Gastroesophageal sphincter (tissue), 4 donors: ENCODE measurements around the gene LMF2. TPM values are rescaled to one million over a fixed set of nuclear protein-coding genes. Genes with fewer than 3 reads are reported as not detected.

ENCODE experiments used
- ATAC-seq: fragments of 150-250 bp; one replicate; pipeline ENCODE4 v1.9.1; 2016; ENCODE audit warnings: mild to moderate bottlenecking, moderate library complexity
- H3K27ac ChIP-seq, 4 donors: fragments of 200-600 bp; sonication (generic) in 3 of 4; 1 replicate in 3 of 4; 2 replicates in 1 of 4; pipeline ENCODE4 v1.5.1; 2016 to 2019
- H3K27me3 ChIP-seq: fragments of 200-600 bp; sonication (generic); one replicate; pipeline ENCODE4 v1.5.1; 2019
- H3K36me3 ChIP-seq, 2 donors: fragments of 200-600 bp; sonication (generic); one replicate each; pipeline ENCODE4 v1.5.1; 2019; ENCODE audit warnings: control low read depth in 1 of 2
- H3K4me1 ChIP-seq, 3 donors: fragments of 200-600 bp; sonication (generic); 1 replicate in 2 of 3; 2 replicates in 1 of 3; pipeline ENCODE4 v1.5.1; 2016 to 2019; ENCODE audit warnings: control low read depth in 2 of 3
- H3K4me3 ChIP-seq, 2 donors: fragments of 200-600 bp; sonication (generic); one replicate each; pipeline ENCODE4 v1.5.1; 2019; ENCODE audit warnings: mild to moderate bottlenecking in 1 of 2, moderate library complexity in 1 of 2
- H3K9me3 ChIP-seq, 3 donors: fragments of 200-600 bp; sonication (generic); one replicate each; pipeline ENCODE4 v1.5.1; 2017 to 2019; ENCODE audit warnings: control low read depth in 2 of 3
- EP300 ChIP-seq: sonication (generic); formaldehyde crosslinking; IDR thresholded peaks from one replicate; pipeline ENCODE4 v1.6.1; 2017; ENCODE audit warnings: antibody characterized with exemption, mild to moderate bottlenecking
- POLR2A ChIP-seq, 2 donors: fragments of 450-650 bp; IDR thresholded peaks; one replicate each; pipeline ENCODE4 v1.6.1; 2017; ENCODE audit warnings: antibody characterized with exemption in 2 of 2, mild to moderate bottlenecking in 2 of 2, moderate library complexity in 1 of 2
- POLR2AphosphoS5 ChIP-seq: sonication (generic); formaldehyde crosslinking; IDR thresholded peaks from one replicate; pipeline ENCODE4 v1.6.1; 2017; ENCODE audit warnings: antibody characterized with exemption
- WGBS, 2 donors: methylation state at CpG; one replicate each; pipeline ENCODE4 v1.1.5; 2018; ENCODE audit warnings: low coverage in 1 of 2; 5-methylcytosine and 5-hydroxymethylcytosine counted together
- total RNA-seq, 4 donors: library from RNA; depleted of rRNA; stranded (reverse); fragments of >200 nt; gene quantifications; one replicate each; pipeline ENCODE4 v1.1.0, GENCODE V29; 2016
- TF ChIP-seq, protein P1 (sequence below), 4 experiments: fragments of 200-600 bp in 2 of 4; fragments of 450-650 bp in 2 of 4; sonication (generic) in 1 of 4; IDR thresholded peaks; one replicate each; pipeline ENCODE4 v1.5.1; 2017 to 2019; ENCODE audit warnings: antibody characterized with exemption in 4 of 4, mild to moderate bottlenecking in 2 of 4, moderate library complexity in 2 of 4

The LMF2 gene
- total RNA-seq, 4 donors from 2014 or later, result 35.5 to 58.4 (median 45.1) TPM

DNA sequence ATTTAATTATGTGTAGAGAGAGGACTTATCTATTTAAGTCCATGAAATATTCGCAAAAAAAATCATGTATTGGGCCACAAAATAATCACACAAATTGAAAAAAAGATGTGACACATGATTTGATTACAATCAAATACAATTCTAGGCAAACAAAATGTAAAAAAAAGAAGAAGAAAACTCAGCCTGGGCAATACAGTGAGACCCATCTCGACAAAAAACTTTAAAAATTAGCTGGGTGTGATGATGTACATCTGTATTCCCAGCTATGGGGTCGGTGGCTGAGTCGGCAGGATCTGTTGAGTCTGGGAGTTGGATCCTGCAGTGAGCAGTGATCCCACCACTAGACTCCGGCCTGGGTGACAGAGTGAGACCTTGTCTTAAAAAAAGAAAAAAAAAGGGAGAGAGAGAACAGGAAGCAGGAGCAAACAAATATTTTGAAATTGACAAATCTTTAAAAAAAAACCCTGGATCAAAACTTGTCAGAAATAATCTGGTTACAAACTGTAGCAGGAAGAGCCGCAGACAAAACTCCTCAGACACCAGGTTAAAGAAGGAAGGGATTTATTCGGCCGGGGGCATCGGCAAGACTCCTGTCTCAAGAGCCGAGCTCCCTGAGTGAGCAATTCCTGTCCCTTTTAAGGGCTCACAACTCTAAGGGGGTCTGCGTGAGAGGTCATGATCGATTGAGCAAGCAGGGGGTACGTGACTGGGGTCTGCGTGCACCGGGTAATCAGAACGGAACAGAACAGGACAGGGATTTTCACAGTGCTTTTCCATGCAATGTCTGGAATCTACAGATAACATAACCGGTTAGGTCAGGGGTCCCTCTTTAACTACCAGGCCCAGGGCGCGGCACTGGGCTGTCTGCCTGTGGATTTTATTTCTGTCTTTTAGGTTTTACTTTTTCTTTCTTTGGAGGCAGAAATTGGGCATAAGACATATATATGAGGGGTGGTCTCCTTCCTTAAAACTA is 25.6 kb upstream of the LMF2 start:
- no peaks in the 10 kb centered on the region for H3K36me3 ChIP-seq
- H3K9me3 ChIP-seq, result no peaks in the 10 kb centered on the region
- WGBS, 2 donors, result 68 to 78% methylated on average over 16 to 18 of the region's 19 CpGs
- no peak for TF ChIP-seq EP300
- peaks cover 0 to 45% (median 19%) of the 10 kb centered on the region in 3 donors for H3K4me1 ChIP-seq
- peak overlapping the region in 2 of 4 donors; percentile 85 to 88 for H3K27ac ChIP-seq
- H3K4me3 ChIP-seq, result peak overlapping the region in 1 of 2 donors; percentile 63
- H3K27me3 ChIP-seq, result peaks cover 91% of the 10 kb centered on the region
- ATAC-seq, result no peak

DNA sequence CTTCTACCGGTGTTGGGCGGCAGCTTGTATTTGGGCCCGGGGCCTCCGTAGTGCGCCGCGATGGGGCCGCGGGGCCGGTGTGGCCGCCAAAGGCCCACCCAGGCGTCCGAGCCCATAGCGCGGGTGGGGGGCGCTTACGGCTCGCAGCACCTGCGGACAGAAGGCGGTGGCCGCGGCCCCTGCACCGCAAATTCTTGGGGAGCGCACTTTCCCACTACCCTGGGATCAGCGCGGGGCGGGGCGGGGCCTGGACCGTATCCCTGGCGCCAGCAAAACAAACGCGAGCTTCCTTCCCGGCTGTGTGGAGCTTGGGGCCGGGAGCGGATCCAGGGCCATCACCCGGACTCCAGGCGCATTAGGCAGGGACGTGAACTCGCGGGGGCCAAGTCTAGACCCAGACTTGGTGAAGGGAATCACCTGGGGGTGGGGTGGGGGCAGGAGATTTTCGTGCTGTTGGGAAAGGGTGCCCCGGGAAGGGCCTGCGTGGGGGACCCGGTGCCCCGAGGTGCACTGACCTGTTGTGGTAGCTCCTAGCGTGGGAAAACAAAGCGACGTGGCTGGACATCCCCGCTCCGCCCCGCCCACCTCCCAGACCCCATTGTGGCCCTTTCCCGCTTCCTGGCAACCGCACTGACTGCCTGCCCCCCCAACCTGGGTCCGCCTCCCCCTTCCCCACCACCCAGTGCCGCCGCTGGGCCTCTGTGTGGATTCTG is 24.6 kb upstream of the LMF2 start:
- peak; percentile 8 to 24 for TF ChIP-seq POLR2A (IDR thresholded peaks at IDR 0.05)
- TF ChIP-seq, protein P1, sequence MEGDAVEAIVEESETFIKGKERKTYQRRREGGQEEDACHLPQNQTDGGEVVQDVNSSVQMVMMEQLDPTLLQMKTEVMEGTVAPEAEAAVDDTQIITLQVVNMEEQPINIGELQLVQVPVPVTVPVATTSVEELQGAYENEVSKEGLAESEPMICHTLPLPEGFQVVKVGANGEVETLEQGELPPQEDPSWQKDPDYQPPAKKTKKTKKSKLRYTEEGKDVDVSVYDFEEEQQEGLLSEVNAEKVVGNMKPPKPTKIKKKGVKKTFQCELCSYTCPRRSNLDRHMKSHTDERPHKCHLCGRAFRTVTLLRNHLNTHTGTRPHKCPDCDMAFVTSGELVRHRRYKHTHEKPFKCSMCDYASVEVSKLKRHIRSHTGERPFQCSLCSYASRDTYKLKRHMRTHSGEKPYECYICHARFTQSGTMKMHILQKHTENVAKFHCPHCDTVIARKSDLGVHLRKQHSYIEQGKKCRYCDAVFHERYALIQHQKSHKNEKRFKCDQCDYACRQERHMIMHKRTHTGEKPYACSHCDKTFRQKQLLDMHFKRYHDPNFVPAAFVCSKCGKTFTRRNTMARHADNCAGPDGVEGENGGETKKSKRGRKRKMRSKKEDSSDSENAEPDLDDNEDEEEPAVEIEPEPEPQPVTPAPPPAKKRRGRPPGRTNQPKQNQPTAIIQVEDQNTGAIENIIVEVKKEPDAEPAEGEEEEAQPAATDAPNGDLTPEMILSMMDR (IDR thresholded peaks at IDR 0.05), result no peak
- Histone ChIP-seq H3K27ac (peak overlapping the region; percentile 1 to 90 (median 86)), H3K27me3 (peaks cover 81% of the 10 kb centered on the region), H3K9me3 (no peaks in the 10 kb centered on the region), H3K36me3 (no peaks in the 10 kb centered on the region), H3K4me1 (peaks cover 0 to 54% (median 20%) of the 10 kb centered on the region in 3 donors), H3K4me3 (peak overlapping the region; percentile 35 to 63)
- 4 to 6% methylated on average over 5 to 11 of the region's 56 CpGs for WGBS, 2 donors
- ATAC-seq, result peak; percentile 58

- H3K27me3 ChIP-seq, result peaks cover 76% of the 10 kb centered on the region
- H3K9me3 ChIP-seq, result no peaks in the 10 kb centered on the region
- H3K4me3 ChIP-seq, result peak overlapping the region; percentile 35 to 63
- ATAC-seq, result peak; percentile 20
- WGBS, 2 donors, result no CpG with 5 or more reads among the region's 44 CpGs
- H3K27ac ChIP-seq, result peak overlapping the region; percentile 1 to 90 (median 86)
- no peaks in the 10 kb centered on the region for H3K36me3 ChIP-seq
- H3K4me1 ChIP-seq, result peaks cover 0 to 60% (median 25%) of the 10 kb centered on the region in 3 donors
- TF ChIP-seq POLR2A (IDR thresholded peaks at IDR 0.05) (peak in 1 of 2 donors; percentile 9), EP300 (no peak), POLR2AphosphoS5 (no peak)
Measured at GRCh38 chr22:50531546-50531961, 24.1 kb upstream of the LMF2 start.

- WGBS, 2 donors, result 13 to 19% methylated on average over 3 to 8 of the region's 53 CpGs
- peak overlapping the region; percentile 1 to 90 (median 86) for H3K27ac ChIP-seq
- no peaks in the 10 kb centered on the region for H3K9me3 ChIP-seq
- TF ChIP-seq POLR2A (IDR thresholded peaks at IDR 0.05) (peak; percentile 55 to 61), EP300 (no peak), POLR2AphosphoS5 (peak; percentile 46)
- TF ChIP-seq, protein P1 (IDR thresholded peaks at IDR 0.05), result no peak
- H3K4me1 ChIP-seq, result peaks cover 0 to 65% (median 30%) of the 10 kb centered on the region in 3 donors
- H3K27me3 ChIP-seq, result peaks cover 70% of the 10 kb centered on the region
- ATAC-seq, result peak; percentile 57
- no peaks in the 10 kb centered on the region for H3K36me3 ChIP-seq
- peak overlapping the region; percentile 35 to 63 for H3K4me3 ChIP-seq
Measured at GRCh38 chr22:50530877-50531545, 23.5 kb upstream of the LMF2 start.

- TF ChIP-seq POLR2A (IDR thresholded peaks at IDR 0.05), result no peak
- TF ChIP-seq POLR2AphosphoS5, result no peak
- TF ChIP-seq EP300, result no peak
- TF ChIP-seq, protein P1 (IDR thresholded peaks at IDR 0.05), result no peak
- H3K36me3 ChIP-seq, result no peaks in the 10 kb centered on the region
- H3K27ac ChIP-seq, result peak overlapping the region; percentile 1 to 90 (median 86)
- peak overlapping the region; percentile 35 to 63 for H3K4me3 ChIP-seq
- ATAC-seq, result no peak
- peaks cover 0 to 69% (median 30%) of the 10 kb centered on the region in 3 donors for H3K4me1 ChIP-seq
- no peaks in the 10 kb centered on the region for H3K9me3 ChIP-seq
- WGBS, 2 donors, result no CpG with 5 or more reads among the region's 21 CpGs
- peaks cover 66% of the 10 kb centered on the region for H3K27me3 ChIP-seq
Measured at GRCh38 chr22:50530580-50530876, 23.0 kb upstream of the LMF2 start.
